ENCODE results near the gene ETV5.
"Not testable (repeated sequence)": the region's sequence is repeated elsewhere in the genome, so short reads cannot be mapped to it uniquely, and the experiment has no call there.

ETV5 gene

GRCh38 chr3:186025161-186025560 is 83.7 kb downstream of the ETV5 start:
- no peak overlapping the region for H3K4me2 ChIP-seq (ENCODE audit: low read length)
- H3K4me1 ChIP-seq (ENCODE audit: low read length) = no peaks in the 10 kb centered on the region
- H2AFZ ChIP-seq (ENCODE audit: low read depth, low read length) = no peak overlapping the region
- peaks cover 14% of the 10 kb centered on the region for H3K27me3 ChIP-seq (ENCODE audit: low read depth, low read length)
- no peaks in the 10 kb centered on the region for H4K20me1 ChIP-seq (ENCODE audit: insufficient read depth, low read length)
- H3K9me3 ChIP-seq (ENCODE audit: insufficient read depth, low read length) = no peaks in the 10 kb centered on the region
- TF ChIP-seq CTCF (IDR thresholded peaks at IDR 0.05; ENCODE audit: low read depth, low read length) (no peak), EZH2phosphoT487 (IDR thresholded peaks at IDR 0.05; ENCODE audit: low read depth) (no peak)
- H3K9ac ChIP-seq (ENCODE audit: low read length) = no peak overlapping the region
- H3K79me2 ChIP-seq (ENCODE audit: low read length) = no peaks in the 10 kb centered on the region
- no peak overlapping the region for H3K27ac ChIP-seq (ENCODE audit: low read length)
- no peak overlapping the region for H3K4me3 ChIP-seq (ENCODE audit: low read length)
- no peaks in the 10 kb centered on the region for H3K36me3 ChIP-seq (replicated peaks; ENCODE audit: low read depth, low read length)

GRCh38 chr3:186024210-186024609 is 84.7 kb downstream of the ETV5 start:
- no peak for TF ChIP-seq CTCF (IDR thresholded peaks at IDR 0.05; ENCODE audit: low read depth, low read length)
- no peak for TF ChIP-seq EZH2phosphoT487 (IDR thresholded peaks at IDR 0.05; ENCODE audit: low read depth)
- no peaks in the 10 kb centered on the region for H3K36me3 ChIP-seq (replicated peaks; ENCODE audit: low read depth, low read length)
- no peaks in the 10 kb centered on the region for H3K9me3 ChIP-seq (ENCODE audit: insufficient read depth, low read length)
- H3K4me1 ChIP-seq (ENCODE audit: low read length) = no peaks in the 10 kb centered on the region
- H2AFZ ChIP-seq (ENCODE audit: low read depth, low read length) = no peak overlapping the region
- H3K9ac ChIP-seq (ENCODE audit: low read length) = no peak overlapping the region
- no peak overlapping the region for H3K27ac ChIP-seq (ENCODE audit: low read length)
- H3K4me3 ChIP-seq (ENCODE audit: low read length) = no peak overlapping the region
- no peaks in the 10 kb centered on the region for H3K79me2 ChIP-seq (ENCODE audit: low read length)
- no peak overlapping the region for H3K4me2 ChIP-seq (ENCODE audit: low read length)
- no peaks in the 10 kb centered on the region for H4K20me1 ChIP-seq (ENCODE audit: insufficient read depth, low read length)
- H3K27me3 ChIP-seq (ENCODE audit: low read depth, low read length) = peaks cover 14% of the 10 kb centered on the region

DNA sequence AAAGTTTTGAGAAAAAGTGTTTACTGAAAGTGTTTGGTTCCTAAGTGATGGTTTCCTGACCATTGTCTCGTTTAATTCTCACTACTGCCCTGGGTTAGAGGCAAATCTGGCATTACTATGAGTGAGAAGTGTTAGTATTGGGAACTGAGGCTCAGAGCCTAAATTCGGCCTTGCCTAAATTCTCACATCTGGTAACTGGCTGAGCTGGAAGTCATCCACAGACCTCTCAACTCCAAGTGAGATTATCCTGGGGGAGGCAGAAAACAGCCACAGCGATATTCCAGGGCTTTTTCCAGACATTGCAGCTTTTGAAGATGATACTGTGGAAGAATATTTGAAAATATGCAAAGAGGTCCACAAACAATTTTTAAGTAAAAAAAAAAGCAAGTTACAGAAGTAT is 86.0 kb downstream of the ETV5 start:
- Histone ChIP-seq H3K4me3 (ENCODE audit: low read length) (no peak overlapping the region), H3K9me3 (ENCODE audit: insufficient read depth, low read length) (no peaks in the 10 kb centered on the region), H4K20me1 (ENCODE audit: insufficient read depth, low read length) (no peaks in the 10 kb centered on the region), H3K4me1 (ENCODE audit: low read length) (no peaks in the 10 kb centered on the region), H3K36me3 (replicated peaks; ENCODE audit: low read depth, low read length) (no peaks in the 10 kb centered on the region), H3K4me2 (ENCODE audit: low read length) (no peak overlapping the region), H2AFZ (ENCODE audit: low read depth, low read length) (no peak overlapping the region), H3K9ac (ENCODE audit: low read length) (no peak overlapping the region), H3K27ac (ENCODE audit: low read length) (no peak overlapping the region), H3K27me3 (ENCODE audit: low read depth, low read length) (peaks cover 19% of the 10 kb centered on the region), H3K79me2 (ENCODE audit: low read length) (no peaks in the 10 kb centered on the region)
- TF ChIP-seq EZH2phosphoT487 (IDR thresholded peaks at IDR 0.05; ENCODE audit: low read depth) (no peak), CTCF (IDR thresholded peaks at IDR 0.05; ENCODE audit: low read depth, low read length) (no peak)

- Histone ChIP-seq H3K9ac (ENCODE audit: low read length) (no peak overlapping the region), H3K4me1 (ENCODE audit: low read length) (no peaks in the 10 kb centered on the region), H3K27ac (ENCODE audit: low read length) (no peak overlapping the region), H3K4me2 (ENCODE audit: low read length) (no peak overlapping the region), H3K9me3 (ENCODE audit: insufficient read depth, low read length) (no peaks in the 10 kb centered on the region), H3K27me3 (ENCODE audit: low read depth, low read length) (peaks cover 19% of the 10 kb centered on the region), H3K36me3 (replicated peaks; ENCODE audit: low read depth, low read length) (no peaks in the 10 kb centered on the region), H4K20me1 (ENCODE audit: insufficient read depth, low read length) (no peaks in the 10 kb centered on the region), H2AFZ (ENCODE audit: low read depth, low read length) (no peak overlapping the region), H3K79me2 (ENCODE audit: low read length) (no peaks in the 10 kb centered on the region), H3K4me3 (ENCODE audit: low read length) (no peak overlapping the region)
- TF ChIP-seq EZH2phosphoT487 (IDR thresholded peaks at IDR 0.05; ENCODE audit: low read depth) = no peak
- no peak for TF ChIP-seq CTCF (IDR thresholded peaks at IDR 0.05; ENCODE audit: low read depth, low read length)
These were observed 87.1 kb downstream of the ETV5 start for GRCh38 chr3:186021673-186022362.

DNA sequence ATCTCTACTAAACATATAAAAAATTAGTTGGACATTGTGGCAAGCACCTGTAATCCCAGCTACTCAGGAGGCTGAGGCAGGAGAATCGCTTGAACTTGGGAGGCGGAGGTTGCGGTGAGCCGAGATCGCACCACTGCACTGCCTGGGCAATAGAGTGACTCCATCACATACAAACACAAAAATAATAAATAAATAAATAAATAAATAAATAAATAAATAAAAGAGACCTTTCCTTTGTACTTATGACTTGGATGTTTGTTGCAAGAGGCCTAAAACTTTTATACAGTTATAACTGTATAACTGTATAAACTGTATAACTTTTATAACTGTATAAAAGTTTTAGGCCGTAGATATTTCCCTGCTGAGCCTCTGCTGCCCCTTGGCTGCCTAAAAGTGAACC is 87.6 kb downstream of the ETV5 start:
- not testable (repeated sequence) for H4K20me1 ChIP-seq (ENCODE audit: insufficient read depth, low read length); H3K79me2 ChIP-seq (ENCODE audit: low read length); H3K4me3 ChIP-seq (ENCODE audit: low read length); H3K9me3 ChIP-seq (ENCODE audit: insufficient read depth, low read length); H2AFZ ChIP-seq (ENCODE audit: low read depth, low read length); H3K4me2 ChIP-seq (ENCODE audit: low read length); H3K36me3 ChIP-seq (replicated peaks; ENCODE audit: low read depth, low read length); H3K9ac ChIP-seq (ENCODE audit: low read length); H3K27ac ChIP-seq (ENCODE audit: low read length); H3K4me1 ChIP-seq (ENCODE audit: low read length)
- peaks cover 19% of the 10 kb centered on the region for H3K27me3 ChIP-seq (ENCODE audit: low read depth, low read length)

DNA sequence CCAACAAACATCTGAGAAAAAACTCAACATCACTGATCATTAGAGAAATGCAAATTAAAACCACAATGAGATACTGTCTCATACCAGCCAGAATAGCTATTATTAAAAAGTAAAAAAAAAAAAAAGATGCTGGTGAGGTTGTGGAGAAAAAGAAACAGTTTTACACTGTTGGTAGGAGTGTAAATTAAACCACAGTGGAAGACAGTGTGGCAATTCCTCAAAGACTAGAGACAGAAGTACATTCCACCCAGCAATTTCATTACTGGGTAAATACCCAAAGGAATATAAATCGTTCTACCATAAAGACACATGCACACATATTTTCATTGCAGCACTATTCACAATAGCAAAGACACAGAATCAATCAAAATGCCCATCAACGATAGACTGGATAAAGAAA is 89.6 kb downstream of the ETV5 start:
- H3K9me3 ChIP-seq (ENCODE audit: insufficient read depth, low read length); H2AFZ ChIP-seq (ENCODE audit: low read depth, low read length); H3K4me2 ChIP-seq (ENCODE audit: low read length); H3K4me3 ChIP-seq (ENCODE audit: low read length); H3K36me3 ChIP-seq (replicated peaks; ENCODE audit: low read depth, low read length); H3K4me1 ChIP-seq (ENCODE audit: low read length); H3K9ac ChIP-seq (ENCODE audit: low read length); H4K20me1 ChIP-seq (ENCODE audit: insufficient read depth, low read length); H3K79me2 ChIP-seq (ENCODE audit: low read length); H3K27me3 ChIP-seq (ENCODE audit: low read depth, low read length); H3K27ac ChIP-seq (ENCODE audit: low read length): not testable (repeated sequence)

Measured in OCI-LY3 (cell line).